GM19035 (cell line): Measurements from ENCODE around the gene RAB30.
"Not testable (repeated sequence)": the region's sequence is repeated elsewhere in the genome, so short reads cannot be mapped to it uniquely, and the experiment has no call there.

ENCODE experiments used
- ATAC-seq: cut with Tn5 transposase; IDR thresholded peaks from one replicate; pipeline ENCODE4 v1.9.1; 2021; ENCODE audit not compliant: unreplicated experiment

Gene RAB30

DNA sequence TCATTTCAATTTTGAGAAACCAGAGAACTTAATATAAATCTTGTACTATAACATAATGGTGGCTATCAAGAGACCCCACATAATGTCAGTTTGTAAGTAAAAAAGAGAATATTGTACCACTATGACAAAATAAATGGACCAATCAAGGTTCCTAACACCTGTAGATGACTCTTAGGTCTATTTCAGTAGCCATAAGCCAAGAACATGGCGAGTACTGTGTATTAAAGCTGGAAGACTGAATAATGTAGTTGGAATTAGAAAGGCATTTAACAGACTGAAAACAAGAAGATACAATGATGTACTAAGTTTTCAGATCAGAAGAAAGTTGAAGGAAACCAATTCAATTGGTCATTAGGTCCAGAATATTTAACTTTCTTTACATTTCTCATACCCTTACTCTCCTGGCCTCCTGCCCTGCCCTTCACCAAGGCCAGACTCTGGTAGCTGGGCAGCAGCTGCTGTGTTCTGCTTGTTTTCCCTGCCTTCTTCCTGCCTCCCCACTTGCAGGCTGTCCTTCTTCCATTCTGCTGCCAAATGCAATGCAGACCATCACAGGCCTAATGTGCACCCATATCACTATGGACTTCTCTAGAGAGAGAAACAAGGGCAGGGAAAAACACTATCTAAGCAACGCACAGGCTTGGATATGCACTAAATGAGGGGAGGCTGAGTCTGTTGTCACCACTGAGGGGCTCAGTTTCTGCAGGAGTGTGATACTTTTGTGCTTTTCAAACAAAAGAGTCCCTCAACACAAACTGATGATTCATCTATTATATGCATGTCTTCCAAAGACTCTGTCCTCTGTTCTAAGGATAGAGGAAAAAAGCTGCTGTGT is 60.1 kb downstream of the RAB30 start:
- ATAC-seq, result no peak

- no peak for ATAC-seq
Measured at GRCh38 chr11:83009999-83010398, 61.7 kb downstream of the RAB30 start.

GRCh38 chr11:83009136-83009535 is 62.6 kb downstream of the RAB30 start:
- not testable (repeated sequence) for ATAC-seq

DNA sequence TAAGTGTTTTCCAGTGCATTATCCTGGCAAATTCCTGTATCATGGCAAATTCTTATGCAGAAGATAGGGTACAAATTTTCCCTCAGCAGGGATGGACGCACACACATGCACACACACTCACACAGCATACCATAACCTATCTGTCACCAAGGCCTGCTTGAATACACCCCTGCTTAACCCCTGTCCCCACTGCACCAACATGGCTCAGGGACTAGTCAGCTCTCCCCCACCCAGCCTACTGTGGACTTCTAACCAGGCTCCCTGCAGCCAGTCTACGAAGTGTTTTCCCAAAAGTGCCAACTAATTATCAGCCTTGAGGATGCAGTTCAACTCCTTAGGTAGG is 63.1 kb downstream of the RAB30 start:
- no peak for ATAC-seq

GRCh38 chr11:83007909-83008580 is 63.7 kb downstream of the RAB30 start:
- ATAC-seq, result peak; percentile 48

DNA sequence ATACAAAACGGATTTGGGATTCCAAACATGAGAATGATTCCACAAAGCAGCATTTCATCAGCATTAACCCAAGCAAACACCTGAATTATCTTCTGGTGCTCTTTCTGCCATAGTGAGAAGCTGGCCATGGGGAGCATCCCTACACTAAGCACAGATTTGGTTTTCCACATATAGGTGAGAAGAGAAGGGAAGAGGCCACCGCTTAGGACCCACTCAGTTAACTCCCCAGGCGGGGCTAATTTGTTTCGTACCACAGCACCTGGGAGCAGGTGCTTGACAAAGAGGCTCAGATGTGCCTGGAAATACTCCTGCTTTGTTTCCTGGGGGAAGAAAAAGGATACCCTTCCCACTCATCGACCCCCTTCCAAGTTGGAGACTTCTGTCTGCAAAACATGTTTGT is 64.2 kb downstream of the RAB30 start:
- no peak for ATAC-seq

DNA sequence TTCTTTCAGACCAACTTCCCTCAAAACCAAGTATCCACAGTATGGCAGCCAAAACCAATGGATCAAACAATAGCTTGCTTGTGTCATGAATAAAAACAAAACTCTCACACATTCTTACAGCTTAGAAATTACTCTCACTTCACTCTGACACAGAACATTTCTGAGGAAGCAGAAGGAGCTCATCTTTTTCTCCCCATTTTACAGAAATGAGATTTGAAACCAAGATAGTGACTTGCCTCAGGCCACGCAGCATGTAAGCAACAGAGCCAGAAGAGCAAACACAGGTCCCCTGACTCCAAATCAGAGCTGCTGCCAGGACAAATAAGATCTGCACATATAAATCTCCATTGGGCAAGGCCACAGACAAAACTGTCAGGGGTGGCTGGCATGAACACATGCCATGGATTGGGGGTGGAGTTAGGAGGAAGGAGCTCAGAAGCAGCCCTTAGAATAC is 64.8 kb downstream of the RAB30 start:
- ATAC-seq, result peak; percentile 70

DNA sequence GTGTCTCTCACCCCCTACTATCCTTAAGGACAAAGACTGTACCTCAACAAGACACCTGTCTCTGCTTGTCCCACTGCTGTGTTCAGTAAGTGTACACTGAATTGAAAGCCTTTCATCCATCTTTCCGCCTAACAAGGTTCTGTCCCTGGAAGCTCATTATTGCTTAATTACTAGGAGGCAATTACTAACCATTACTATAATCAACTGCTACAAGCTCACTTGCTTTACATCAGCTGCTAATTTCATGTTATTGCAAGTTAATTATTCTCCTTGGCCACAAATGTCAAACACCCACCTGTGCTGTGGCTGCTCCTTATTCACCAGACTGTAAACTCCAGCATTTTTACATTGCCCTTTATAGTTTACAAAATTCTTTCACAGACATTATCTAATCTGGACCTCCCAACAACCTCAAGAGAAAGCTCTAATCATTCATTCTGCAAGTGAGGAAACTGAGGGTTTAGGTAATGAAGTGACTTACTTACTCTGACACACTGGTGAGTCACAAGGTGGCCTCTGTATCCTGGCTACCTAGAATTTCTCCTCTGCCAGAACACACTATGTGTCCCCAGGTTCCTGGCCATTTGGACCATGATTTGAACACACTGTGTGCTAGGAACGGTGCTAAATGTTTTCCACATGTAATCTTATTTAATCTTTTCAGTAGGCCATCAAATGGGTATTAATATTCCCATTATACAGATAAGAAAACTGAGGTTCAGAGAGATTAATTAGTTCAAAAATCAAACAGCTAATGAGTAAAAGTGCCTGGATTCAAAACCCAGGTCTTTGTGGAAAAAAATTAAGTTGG is 66.7 kb downstream of the RAB30 start:
- ATAC-seq, result no peak

GRCh38 chr11:83002522-83002921 is 69.2 kb downstream of the RAB30 start:
- ATAC-seq, result no peak

DNA sequence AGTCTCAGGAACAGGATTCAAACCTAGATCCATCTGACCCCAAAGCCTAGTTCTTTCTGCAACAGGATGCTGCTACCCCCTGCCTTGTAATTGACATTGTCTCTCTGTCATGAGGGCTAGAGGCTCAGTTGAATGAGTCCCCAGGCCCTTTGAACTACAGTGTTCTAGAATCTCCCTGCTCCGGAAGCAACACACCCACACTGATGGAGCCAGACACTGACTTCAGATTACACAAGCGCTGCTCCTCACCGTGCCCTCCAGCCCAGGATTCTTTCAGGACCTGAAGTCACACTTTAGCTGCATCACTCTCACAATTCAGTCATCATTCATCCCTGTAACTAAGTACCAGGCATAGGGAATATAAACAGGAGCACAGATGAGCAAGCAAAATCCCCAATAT is 69.6 kb downstream of the RAB30 start:
- no peak for ATAC-seq

DNA sequence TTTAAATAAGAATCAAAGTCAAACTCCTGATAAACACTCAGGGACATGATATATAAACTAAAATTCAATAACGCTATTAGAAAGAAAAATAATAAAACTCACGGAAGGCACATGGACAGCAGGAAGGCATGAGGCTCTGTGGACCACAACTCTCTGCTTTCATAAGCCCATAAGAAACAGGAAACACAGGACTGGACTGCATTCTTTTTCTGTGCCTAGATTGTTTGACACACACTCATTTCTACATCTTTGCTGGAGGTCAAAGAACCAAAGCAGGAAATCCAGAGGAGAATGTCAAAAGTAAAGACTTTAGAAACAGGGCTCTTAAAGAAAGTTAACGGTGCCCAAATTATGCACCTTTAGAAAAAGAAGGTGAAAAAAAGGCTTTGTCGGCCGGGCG is 71.3 kb downstream of the RAB30 start:
- ATAC-seq, result no peak

- no peak for ATAC-seq
Measured at GRCh38 chr11:82999232-82999631, 72.5 kb downstream of the RAB30 start.

DNA sequence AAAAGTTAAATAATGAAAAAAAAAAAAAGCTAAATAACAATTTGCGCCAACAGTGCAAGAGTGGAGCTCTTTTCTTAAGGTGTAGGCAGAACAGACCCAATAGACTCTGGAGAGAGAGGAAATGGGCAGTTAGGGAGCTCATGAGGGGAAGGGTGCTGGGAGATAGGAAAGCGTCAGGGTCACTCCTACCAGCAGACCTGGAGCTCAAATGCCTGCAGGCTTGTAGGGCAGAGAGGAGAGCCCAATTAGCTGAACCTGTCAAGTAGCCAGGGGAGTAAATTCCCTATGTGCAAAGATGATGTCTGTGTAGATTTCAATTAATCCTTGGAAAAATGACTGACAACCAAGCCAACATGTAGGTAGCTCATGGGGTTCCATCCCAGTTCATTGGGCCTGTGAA is 73.0 kb downstream of the RAB30 start:
- no peak for ATAC-seq

- ATAC-seq, result peak; percentile 92
Measured at GRCh38 chr11:82996966-82997606, 74.6 kb downstream of the RAB30 start.

- ATAC-seq, result peak; percentile 49
Measured at GRCh38 chr11:82995754-82996398, 75.8 kb downstream of the RAB30 start.

- no peak for ATAC-seq
Measured at GRCh38 chr11:82995235-82995634, 76.5 kb downstream of the RAB30 start.

DNA sequence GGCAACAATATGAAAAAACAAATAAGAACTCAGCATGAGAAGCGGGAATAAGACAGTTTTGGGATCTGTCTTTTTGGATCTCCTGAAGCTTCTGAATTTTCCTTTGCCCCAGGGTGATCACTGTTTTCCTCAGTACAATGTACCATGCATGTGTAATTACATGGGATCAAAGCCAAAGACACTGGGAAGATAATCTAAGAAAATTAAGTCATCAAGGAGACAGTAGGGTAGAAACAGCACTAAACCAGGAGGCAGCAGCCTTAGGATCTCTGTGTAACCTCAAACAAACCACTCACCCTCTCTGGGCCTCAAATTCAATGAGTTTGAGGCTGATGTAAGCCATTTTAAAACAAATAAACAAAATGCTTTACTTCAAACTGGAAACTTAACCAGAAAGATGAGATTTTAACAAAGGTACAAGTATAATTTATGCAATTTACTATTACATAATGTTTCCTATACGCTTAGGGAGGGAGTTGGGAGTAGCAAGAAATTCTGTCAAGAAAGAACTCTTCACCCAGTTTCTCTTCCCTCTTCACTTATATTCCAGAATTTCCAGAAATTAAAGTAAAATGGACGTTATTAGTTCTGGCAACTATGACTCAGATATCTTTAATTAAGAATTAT is 77.0 kb downstream of the RAB30 start:
- no peak for ATAC-seq

- ATAC-seq, result no peak
Measured at GRCh38 chr11:82992223-82992622, 79.5 kb downstream of the RAB30 start.

DNA sequence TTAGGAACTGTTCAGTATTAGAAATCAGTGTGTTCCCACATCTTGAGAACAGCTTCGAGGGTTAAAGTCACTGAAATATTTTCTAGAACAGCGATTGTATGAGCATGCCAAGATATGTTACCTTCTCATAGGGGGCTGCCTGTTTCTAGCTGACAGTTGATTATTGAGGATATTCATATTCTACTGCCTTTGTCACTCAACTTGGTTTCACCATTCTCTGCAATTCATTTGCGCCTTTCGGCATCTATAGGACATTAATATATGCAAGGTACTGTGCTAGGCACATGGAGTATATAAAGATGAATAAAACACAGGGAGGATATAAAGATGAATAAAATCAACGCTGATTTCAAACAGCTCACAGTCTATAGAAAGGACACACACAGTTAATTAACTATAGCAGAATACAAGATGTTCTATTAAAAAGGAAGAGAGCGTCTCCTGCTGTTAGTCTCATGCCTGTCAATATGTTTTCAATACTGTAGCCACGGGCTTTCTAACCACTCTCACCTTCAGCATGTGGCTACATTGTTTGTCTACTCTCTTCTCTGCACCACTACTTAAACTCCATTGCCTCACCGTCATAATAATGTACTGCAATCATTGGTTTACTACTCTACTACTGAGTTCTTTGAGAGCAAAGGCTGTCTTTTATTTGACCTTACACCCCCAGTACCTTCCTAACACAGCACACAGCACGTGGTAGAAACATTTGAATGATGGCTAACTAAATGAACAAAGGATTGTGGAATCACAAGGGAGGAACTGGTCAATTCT is 81.9 kb downstream of the RAB30 start:
- no peak for ATAC-seq
